Measurements from ENCODE around the gene SNPH. TPM values are rescaled to one million over a fixed set of nuclear protein-coding genes. Genes with fewer than 3 reads are reported as not detected.

SNPH gene
- total RNA-seq, 4 donors from 2014 or later = 0.53 to 6.6 (median 2.4) TPM

- H3K4me3 ChIP-seq = no peak overlapping the region
- H3K9me3 ChIP-seq = no peaks in the 10 kb centered on the region
- H3K4me1 ChIP-seq = peaks cover 0 to 9% (median 0%) of the 10 kb centered on the region in 4 donors
- no peak overlapping the region for H3K27ac ChIP-seq
- no peaks in the 10 kb centered on the region for H3K27me3 ChIP-seq
- TF ChIP-seq POLR2A (IDR thresholded peaks at IDR 0.05) = no peak
- TF ChIP-seq, protein P1, sequence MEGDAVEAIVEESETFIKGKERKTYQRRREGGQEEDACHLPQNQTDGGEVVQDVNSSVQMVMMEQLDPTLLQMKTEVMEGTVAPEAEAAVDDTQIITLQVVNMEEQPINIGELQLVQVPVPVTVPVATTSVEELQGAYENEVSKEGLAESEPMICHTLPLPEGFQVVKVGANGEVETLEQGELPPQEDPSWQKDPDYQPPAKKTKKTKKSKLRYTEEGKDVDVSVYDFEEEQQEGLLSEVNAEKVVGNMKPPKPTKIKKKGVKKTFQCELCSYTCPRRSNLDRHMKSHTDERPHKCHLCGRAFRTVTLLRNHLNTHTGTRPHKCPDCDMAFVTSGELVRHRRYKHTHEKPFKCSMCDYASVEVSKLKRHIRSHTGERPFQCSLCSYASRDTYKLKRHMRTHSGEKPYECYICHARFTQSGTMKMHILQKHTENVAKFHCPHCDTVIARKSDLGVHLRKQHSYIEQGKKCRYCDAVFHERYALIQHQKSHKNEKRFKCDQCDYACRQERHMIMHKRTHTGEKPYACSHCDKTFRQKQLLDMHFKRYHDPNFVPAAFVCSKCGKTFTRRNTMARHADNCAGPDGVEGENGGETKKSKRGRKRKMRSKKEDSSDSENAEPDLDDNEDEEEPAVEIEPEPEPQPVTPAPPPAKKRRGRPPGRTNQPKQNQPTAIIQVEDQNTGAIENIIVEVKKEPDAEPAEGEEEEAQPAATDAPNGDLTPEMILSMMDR (IDR thresholded peaks at IDR 0.05) = no peak
- H3K36me3 ChIP-seq = no peaks in the 10 kb centered on the region
- no peak for DNase-seq
Measured at GRCh38 chr20:1280195-1281102, 14.4 kb downstream of the SNPH start.

- no peak overlapping the region for H3K4me3 ChIP-seq
- no peaks in the 10 kb centered on the region for H3K9me3 ChIP-seq
- H3K4me1 ChIP-seq = peaks cover 0 to 9% (median 0%) of the 10 kb centered on the region in 4 donors
- TF ChIP-seq, protein P1 (IDR thresholded peaks at IDR 0.05) = no peak
- TF ChIP-seq POLR2A (IDR thresholded peaks at IDR 0.05) = no peak
- no peaks in the 10 kb centered on the region for H3K27me3 ChIP-seq
- H3K27ac ChIP-seq = peak overlapping the region in 1 of 4 donors; percentile 17
- peak in 1 of 3 donors; percentile 13 for DNase-seq
- no peaks in the 10 kb centered on the region for H3K36me3 ChIP-seq
Measured at GRCh38 chr20:1281279-1282057, 15.4 kb downstream of the SNPH start.

DNA sequence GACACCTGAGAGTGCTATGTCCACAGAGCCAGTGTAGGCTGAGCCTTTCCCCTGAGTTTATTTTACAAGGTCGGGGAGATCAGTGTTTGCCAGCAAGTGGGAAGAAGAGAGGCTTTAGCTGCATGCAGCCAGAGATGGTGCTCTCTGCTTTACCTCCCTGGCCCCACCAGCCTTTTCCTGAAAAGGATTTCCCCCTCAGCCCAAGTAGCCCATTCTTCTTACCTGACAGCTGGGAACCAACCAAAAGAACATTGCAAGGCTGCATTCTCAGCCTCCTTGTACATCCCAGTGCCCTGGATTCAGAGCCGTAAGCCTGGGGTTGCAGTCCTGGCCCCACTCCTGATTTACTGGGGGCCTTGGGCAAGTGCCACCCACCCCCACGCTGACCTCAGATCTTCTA lies 16.9 kb downstream of the SNPH start:
- Histone ChIP-seq H3K36me3 (no peaks in the 10 kb centered on the region), H3K27ac (no peak overlapping the region), H3K4me1 (peaks cover 0 to 9% (median 0%) of the 10 kb centered on the region in 4 donors), H3K4me3 (no peak overlapping the region), H3K27me3 (no peaks in the 10 kb centered on the region), H3K9me3 (no peaks in the 10 kb centered on the region)
- no peak for TF ChIP-seq POLR2A (IDR thresholded peaks at IDR 0.05)
- TF ChIP-seq, protein P1 (IDR thresholded peaks at IDR 0.05) = no peak
- peak in 1 of 3 donors; percentile 14 for DNase-seq

DNA sequence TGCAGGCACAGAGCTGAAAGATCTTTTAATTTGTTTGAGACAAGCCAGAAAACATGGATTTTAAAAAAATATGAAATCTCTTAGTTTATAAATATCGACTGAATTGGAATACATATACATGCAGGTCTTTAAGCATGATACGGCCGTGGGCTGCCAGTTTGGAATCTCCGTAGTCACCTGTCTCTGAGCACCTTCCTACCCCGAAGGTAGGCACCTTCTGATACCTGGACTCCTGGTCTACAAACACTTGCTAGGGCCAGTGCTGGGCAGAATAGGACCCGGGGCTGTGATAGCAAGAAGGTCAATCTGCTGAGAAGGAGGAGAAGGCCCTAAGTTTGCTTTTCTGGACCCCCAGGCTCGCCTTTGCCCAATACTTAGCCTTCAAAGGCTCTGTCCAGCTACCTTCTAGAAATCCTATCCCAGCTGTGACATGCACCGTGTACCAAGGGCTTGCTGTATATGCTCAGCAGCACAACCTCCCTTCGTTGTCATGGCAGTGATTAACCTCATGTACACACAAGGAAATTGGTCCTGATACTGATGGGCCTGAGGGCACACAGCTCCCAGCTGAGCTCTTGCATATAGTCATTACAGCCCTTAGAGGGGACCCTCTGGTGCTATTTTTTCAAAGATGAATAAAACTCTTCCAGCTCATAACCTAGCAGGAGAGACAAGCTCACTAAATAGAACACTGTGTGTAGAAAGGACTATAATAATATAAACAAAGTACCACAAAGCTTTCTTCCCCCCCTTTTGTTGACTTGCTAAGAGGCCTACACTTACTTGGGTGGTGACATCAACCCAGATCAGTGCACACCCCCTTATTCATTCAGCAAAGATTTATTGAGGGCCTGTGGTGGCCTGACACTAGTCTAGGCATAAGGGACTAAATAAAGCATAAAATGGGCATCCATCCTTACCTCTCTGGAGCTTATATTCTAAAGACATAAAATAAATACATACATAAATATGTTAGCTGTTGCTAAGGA lies 17.7 kb downstream of the SNPH start:
- H3K4me1 ChIP-seq = peaks cover 0 to 9% (median 0%) of the 10 kb centered on the region in 4 donors
- H3K27ac ChIP-seq = no peak overlapping the region
- DNase-seq = peak in 1 of 3 donors; percentile 21
- H3K9me3 ChIP-seq = no peaks in the 10 kb centered on the region
- H3K27me3 ChIP-seq = no peaks in the 10 kb centered on the region
- TF ChIP-seq, protein P1 (IDR thresholded peaks at IDR 0.05) = no peak
- no peak for TF ChIP-seq POLR2A (IDR thresholded peaks at IDR 0.05)
- no peak overlapping the region for H3K4me3 ChIP-seq
- no peaks in the 10 kb centered on the region for H3K36me3 ChIP-seq

Measured in Peyer's patch (tissue), 4 donors.